KG1 (cell line): ENCODE results near the gene TMEM82.

Source experiments
- DNase-seq: peaks from one replicate; lab custom pipeline; 2025; lab: John Stamatoyannopoulos, UW

TMEM82 gene

DNA sequence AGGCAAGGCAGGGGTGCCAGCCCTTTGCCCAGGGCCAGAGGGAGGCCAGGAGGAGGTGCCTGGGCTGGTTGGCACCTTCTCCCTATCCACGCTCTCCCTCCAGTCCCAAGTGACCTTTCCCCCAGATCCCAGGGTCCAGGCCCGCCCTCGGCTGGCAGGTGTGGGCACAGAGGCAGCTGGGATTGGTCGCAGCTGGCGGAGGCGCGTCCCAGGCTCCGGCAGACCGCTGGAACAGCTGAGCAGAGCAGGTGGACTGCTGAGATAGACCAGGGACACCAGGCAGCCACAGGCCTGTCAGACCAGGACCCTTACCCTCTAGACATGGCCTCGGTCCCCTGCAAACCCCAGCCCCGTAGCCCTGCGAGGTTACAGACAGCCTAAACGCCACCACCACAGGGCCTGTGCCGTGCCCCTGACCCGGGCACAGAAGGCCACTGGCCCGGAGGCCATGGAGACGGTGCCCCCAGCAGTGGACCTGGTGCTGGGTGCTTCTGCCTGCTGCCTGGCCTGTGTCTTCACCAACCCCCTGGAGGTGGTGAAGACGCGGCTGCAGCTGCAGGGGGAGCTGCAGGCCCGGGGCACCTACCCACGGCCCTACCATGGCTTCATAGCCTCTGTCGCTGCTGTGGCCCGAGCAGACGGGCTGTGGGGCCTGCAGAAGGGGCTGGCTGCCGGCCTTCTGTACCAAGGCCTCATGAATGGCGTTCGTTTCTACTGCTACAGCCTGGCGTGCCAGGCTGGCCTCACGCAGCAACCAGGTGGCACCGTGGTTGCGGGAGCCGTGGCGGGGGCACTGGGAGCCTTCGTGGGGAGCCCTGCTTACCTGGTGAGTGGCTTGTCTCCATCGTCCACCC, 6.0 kb upstream of the TMEM82 start, which contains the start of gene SLC25A34:
Gene SLC25A34 (plus strand): TSS at position 221 of the 854 bp plus-strand sequence. CDS start 228 bp downstream, at position 449.
- no peak for DNase-seq

DNA sequence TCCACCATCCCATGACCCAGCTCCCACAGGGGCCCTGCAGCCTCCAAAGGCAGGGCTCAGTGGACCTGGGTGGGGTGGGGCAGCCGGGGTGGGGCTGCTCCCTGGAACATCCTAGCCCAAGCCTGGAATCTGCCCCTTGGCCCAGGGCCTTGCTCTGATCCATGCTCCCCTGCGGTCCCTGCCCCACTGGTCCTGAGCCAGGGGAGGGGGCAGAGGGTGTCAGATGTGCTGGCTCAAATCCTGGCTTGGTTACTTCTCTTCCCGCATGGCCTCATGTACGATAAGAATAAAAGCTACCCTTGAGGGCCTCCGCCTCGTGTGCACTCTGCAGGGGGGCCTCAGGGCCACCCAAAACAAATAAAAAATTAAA, 5.4 kb upstream of the TMEM82 start:
- no peak for DNase-seq

DNA sequence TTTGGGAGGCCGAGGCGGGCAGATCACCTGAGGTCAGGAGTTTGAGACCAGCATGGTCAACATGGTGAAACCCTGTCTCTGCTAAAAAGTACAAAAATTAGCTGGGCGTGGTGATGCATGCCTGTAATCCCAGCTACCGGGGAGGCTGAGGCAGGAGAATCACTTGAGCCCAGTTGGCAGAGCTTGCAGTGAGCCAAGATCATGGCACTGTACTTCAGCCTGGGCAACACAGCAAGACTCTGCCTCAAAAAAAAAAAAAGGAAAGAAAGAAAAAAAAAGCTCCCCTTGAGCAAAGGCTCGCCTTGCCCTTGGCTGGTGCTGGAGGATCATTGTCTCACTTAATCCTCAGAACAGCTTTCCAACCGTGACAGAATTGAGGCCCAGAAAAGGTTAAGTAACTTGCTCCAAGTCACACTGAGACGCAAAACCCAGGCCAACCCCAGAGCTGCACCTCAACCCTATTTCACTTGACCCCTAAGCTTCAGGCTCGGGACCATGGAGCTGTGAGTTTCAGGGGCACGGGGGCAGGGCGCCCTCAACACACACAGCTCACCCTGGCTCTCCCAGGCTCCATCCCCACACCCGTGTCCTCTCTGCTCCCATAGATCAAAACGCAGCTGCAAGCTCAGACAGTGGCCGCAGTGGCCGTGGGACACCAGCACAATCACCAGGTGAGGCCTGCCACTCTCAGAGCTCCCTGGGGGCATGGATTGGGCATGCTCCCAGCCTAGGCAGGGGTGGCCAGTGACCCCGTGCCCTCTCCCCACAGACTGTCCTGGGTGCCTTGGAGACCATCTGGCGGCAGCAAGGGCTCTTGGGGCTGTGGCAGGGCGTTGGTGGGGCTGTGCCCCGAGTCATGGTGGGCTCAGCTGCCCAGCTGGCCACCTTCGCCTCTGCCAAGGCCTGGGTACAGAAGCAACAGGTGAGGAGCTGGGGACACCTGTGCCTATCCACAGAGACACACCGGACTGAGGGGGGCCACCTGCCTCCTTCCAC, 4.7 kb upstream of the TMEM82 start:
- DNase-seq: no peak

DNA sequence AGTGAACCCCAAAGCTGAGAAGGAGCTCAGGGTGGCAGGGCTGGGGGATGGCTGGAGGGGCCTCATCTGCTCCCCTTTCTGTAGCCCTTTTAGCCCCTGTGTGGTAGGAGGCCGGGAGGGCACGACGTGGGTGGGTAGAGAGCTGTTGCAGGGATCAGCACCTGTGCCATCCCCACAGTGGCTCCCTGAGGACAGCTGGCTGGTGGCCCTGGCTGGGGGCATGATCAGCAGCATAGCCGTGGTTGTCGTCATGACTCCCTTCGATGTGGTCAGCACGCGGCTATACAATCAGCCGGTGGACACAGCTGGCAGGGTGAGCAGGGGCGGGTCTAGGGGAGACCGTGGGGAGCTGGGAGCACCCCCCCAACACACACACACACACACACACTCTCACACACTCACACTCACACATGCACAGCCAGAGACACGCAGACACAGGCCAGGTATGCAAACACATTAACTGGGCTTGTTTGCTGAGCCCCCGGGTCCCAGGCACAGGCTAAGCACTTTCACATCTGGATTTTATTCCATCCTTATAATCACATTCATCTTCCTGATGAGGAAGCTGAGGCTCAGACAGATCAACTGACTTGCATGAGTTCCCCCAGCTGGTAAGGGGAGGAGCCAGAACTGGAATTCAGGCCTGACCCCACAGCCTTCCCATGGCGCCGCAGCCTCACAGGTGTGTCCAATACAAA, 3.7 kb upstream of the TMEM82 start:
- no peak for DNase-seq

DNA sequence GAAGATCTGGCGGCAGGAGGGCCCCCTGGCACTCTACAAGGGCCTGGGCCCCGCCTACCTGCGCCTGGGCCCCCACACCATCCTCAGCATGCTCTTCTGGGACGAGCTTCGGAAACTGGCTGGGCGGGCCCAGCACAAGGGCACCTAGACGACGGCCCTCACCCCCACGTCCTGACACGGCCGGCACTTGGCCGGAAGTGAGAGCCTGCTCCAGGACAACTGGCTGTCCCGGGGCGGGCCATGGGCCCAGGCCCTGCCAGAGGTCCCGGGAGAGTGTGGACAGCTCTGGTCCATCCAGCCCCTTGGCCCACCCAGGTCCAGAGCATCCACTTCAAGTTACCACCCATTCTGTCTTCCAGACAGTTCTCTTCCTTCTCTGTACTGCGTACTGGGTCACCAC, 3.0 kb upstream of the TMEM82 start:
- no peak for DNase-seq

DNA sequence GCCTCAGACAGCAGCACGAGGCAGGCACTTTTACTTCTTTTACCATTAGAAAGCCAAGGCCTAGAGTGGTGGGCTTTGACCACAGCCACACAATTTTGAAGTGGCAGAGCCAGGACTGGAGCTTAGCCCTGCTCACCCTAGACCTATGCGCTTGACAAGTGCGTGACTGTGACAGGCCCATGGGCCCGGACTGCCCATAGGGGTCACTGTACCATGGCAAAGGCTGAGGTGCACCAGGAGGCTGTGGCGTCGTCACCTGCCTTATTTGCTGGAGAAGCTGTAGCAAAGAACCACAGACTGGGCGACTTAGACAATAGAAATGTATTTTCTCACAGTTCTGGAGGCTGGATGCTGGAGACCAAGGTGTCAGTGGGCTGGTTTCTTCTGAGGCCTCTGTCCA, 2.6 kb upstream of the TMEM82 start:
- no peak for DNase-seq

DNA sequence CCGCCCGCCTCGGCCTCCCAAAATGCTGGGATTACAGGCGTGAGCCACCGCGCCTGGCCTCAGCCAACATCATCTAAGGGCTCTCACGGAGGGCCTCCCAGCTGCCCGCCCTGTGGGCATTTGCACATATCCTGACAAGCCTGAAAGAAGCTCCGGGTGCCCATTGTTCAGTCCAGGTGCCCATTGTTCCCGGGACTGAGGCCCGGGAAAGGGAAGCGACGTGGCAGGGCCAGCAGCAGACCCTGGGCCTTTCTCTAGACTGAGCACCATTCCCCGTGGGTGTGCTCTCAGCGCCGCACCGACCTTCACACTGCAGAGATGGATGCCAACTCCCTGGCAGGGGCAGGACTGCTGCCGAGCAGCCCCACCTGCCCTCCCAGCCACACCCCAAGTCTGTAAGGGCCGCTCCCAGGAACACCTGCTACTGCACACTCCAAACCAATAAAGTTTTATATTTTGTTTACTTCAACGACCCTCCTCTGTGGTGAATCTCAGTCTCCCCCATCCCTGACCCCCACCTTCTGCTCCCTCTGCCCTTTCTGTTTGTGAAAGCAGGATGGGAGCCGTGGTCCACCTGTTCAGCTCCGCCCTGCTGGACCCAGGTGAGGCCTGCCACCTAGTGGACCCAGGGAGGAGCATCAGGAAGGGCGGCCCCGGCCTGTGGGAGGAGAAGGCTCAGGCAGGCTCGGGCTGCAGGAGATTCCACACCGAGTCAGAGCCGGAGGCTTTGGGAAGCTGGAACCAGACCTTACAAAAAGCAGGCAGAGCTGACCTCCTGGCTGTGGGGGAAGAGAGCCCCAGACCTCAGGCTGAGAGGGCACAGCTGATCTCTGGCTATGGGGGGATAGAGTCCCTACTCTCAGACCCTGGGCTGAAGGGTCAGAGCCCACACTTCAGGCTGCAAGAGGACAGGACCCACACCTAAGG, 1.1 kb upstream of the TMEM82 start:
- DNase-seq: peak; percentile 10

DNA sequence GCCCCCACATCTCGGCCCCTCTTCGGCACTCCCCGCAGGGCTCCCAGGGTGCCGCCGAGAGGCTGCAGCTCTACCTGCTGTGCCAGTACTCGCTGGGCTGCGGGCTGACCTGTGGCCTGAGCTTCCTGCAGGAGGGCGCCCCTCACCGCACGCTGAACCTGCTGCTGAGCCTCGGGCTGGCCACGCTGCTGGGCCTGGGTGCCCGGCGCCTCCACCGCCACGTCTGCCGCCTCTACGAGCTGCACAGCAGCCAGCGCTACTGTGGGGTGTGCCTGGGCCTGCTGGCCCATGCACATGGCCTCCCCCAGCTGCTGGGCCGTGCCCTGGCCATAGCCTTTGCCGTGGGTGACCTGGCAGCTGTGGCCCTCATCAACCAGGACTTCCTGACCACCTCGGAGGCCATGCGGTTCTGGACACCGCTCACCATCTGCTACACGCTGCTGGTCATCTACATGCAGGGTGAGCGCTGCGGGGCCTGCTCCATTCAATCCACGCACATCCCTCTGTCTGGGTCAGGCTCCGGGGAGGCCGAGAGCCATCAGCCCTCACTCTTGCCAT, 1.9 kb downstream of the TMEM82 start:
- no peak for DNase-seq

DNA sequence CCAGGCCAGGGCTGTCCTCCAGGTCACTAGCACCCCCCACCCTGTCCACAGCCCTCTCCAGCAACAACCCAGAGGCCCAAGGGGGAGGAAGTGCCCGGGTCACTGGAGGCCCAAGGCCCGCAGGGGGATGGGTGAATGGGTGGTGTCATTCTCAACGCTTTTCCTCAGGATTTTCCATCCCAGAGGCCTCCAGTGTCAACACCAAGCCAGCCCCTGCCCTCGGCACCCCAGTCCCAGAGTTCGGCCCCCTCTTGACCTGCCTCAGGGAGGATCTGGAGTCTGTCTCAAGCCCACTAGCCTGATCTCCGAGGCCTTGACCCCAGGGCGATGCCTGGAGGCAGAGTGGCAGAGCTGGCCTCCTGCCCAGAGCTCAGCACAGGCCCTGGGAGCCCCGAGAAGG, 5.1 kb downstream of the TMEM82 start:
- no peak for DNase-seq

DNA sequence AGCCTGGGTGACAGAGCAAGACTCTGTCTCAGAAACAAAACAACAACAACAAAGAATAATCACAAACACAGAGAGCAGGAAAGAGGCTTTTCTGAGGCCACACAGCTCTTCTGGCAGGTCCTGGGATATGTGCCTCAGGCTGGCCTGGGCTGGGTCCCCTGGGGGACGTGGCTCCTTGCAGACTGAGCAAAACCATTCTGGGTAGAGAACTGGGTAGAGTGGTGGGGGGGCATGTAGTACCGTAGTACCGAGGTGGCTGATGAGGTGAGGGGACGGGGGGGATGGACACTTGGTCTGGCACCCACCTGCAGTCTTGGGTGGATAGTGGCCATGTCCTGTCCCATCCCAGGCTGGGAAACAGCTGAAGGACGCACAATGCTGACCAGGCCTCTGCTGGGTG, 6.0 kb downstream of the TMEM82 start:
- DNase-seq: no peak

DNA sequence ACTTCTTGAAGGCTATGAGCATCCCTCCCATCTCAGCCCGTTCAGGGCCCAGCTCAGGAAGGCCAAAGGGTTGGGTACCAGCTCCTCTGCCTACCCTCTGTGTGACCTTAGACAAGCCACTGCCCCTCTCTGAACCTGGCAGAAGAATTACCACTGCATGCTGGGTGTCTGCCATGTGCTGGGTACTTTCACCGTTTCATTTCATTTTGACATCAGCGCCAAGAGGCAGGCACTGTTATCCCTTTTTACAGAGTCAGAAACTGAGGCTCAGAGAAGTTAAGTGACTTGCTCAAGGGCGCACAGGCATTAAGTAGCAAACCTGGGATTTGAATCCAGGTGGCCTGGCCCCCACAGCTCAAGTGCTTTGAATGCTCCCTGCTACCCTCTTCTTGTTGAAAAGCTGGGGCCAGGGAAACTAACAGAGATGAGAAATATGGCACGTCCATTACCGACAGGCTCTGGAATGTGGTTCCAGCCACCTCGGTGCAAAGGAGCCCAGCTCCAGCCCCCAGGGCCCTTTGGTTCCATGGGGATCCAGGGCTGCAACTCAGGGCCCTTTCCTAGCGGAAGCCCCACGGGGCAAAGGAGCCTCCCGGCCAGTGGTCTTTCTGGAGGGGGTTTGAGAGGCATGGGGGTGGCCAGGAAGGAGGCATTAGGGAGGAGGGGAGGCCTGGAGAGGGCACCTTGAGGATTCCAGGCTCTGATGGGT, 6.5 kb downstream of the TMEM82 start:
- no peak for DNase-seq

DNA sequence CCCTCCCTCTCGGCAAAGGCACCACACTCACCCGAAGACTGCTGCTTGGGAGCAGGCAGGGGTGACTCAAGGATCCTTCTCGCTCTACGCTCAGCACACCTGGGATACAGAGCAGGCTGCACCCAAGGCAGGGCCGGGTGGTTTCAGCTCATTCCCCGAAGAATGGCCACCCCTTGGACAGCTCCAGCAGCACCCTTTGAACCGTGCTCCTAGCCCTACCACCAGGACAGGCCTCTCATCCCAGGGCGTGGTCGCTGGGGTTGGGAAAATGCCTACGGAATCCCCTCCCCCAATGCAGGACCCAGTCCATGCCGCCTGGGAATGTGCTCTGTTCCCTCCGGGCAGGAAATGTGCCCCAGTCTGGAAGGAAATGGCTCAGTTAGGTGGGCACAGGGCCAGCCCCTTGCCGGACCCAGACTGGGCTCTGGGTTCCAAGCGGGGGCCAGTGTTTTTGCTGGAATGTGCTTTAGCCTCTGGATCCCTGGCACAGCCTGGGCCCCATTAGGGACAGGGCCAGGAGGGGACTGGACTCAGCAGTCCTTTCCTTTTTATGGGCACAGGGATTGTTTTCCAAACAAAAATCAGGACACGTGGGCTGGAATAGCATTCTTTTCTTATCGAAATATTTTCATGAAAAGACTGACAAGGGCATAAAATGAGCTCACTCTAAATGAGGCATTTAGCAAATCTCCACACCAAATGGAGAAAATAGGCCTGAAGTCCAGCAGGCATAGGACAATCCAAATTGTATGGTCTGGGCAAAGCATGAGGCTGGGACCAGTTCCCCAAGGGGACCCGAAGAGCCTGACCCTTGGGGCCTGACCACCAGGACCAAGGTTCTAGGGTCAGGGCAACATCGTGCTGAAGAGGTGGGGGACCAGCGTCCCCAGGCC, 7.3 kb downstream of the TMEM82 start:
- DNase-seq: no peak

DNA sequence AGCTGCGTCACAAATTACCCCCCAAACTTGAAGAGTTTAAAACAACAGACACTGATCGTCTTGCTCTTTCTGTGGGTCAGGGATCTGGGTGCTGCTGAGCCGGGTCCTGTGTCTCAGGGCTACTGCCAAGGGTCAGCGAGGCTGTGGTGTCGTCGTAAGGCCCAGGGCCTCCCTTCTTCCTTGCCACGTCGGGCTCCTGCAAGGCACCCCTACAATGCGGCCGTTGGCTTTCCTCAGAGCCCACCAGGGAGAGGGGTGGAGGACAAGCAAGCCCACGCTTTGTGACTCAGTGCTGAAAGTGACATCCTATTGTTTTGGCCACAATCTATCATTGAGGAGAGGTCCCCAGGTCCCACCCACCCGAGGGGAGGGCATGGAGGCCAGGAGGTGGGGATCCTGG, 8.6 kb downstream of the TMEM82 start:
- DNase-seq: no peak

DNA sequence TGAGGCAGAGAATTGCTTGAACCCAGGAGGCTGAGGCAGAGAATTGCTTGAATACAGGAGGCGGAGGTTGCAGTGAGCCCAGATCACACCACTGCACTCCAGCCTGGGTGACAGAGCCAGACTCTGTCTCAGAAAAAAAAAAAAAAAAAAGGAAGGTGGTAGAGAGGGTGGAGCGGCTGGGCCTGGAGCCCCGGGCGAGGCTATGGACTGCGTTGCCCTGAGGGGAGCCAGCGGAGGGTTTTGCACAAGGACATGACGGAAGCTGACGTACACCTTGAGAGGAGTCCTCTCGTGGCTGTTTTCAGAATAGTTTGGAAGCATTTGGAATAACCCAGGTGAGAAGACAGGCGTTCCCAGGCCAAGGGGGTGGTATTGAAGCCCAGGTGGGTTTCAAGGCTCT, 9.4 kb downstream of the TMEM82 start:
- DNase-seq: no peak

DNA sequence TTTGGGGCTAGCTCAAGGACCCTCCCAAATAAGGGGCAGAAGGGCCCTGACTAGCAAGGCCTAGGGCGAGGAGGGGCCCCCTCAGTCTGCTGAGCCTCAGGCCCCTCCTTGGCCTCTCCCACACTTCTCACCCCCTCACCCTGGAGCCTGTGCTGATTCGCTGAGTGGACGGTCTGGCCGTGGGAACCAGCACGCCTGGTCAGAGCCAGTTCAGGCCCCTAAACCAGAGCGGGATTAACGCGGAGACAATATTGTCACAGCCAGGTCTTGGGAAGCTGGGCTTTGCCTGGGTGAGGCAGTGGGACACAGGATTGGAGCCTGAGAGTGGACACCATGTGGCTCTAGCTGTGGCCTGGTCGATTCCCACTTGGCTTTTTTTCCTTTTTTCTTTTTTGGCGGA, 11.5 kb downstream of the TMEM82 start:
- DNase-seq: no peak

DNA sequence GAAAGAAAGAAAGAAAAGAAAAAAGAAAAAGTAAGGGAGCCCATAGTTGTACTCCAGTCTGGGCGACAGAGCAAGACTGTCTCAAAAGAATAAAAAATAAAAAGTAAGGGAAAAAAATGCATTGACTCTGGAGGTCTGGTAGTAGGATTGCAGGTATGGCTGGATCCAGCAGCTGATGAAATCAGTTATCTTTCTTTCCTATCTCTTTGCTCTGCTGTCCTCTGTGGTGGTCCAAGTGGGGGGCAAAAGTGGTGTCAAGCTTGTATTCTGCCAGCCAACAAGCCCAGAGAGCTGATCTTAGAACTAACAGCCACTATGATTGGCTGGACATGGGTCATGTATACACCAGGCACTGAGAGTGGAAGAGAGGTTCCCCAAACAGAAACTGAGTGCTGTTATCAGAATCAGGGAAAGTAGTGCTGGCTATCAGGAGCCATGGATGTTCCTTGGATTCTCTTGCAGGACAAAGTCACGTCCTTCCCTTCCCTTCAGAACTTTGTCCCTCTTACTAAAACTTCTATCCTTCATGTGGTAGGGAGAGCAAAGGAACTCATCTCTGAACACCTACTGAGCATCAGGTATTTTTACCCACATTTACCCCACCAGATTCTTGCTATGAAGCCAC, 12.8 kb downstream of the TMEM82 start:
- DNase-seq: no peak

DNA sequence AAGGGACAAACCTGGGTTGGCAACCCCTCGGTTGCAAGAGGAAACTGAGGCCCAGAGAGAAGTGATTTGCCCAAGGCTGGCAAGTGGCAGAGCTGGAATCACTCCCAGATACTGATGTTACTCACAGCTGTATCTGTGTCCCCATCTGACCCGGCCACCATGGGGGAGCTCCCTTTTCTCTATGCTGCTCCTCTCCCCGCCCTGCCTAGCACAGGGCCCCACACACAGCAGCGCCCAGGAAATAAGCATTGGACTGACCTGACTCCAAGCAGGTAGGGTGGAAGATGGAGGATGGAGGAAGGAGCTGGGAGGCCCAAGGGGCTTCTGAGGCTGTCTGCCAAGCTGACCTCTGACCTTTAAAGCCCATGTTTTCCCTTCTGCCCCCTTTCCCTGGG, 13.3 kb downstream of the TMEM82 start:
- no peak for DNase-seq

DNA sequence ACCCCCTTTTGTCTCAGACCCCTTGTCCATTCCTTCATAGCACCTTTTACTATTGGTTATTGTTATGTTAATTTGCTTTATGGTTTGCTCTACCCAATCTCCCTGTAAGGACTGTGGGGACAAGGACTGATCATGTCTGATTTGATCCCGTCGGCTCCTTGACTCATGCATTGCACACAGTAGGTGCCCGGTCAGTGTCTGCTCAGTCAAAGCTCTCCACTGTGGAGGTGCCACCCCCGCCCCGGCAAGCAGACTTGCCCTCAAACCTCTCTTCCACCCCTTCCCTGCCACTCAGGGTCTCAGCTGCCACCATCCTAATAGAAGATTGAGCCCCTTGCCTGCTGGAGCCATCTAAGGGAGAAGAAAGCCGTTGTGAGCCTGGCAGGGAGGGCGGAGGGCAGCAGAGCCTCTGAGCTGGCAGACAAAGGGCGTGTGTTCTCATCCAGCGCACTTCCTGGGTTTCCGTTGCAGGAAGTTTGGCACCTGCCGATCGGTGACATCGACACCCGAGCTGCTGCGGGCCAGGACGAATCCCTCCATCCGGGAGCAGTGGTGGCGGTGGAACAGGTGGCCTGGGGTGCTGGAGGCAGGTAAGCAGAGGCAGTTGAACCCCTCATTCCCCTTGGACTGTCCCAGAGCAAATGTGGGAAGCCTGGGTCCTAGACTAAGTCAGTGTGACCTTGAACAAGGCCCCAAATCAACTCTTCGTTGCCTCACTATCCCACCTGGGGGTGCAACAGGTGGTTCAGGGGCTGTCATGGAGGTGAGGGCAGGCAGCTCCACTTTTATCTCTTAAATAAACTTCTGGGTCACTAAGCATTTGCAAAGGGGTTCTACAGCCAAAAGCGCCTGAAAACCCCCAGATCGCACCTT, 14.1 kb downstream of the TMEM82 start:
- no peak for DNase-seq
